Sigmoid colon (tissue), 7 donors: ENCODE results near the gene TMTC1. TPM values are rescaled to one million over a fixed set of nuclear protein-coding genes. Genes with fewer than 3 reads are reported as not detected.

Experiments
- DNase-seq: peaks from one replicate; pipeline ENCODE4 v3.0.0-alpha.2; 2019
- H3K27ac ChIP-seq, 4 donors: fragments of 200-600 bp; sonication (generic); one replicate each; pipeline ENCODE4 v1.5.1; 2016 to 2019; ENCODE audit warnings: mild to moderate bottlenecking in 1 of 4
- H3K27me3 ChIP-seq, 3 donors: fragments of 200-600 bp; sonication (generic); one replicate each; pipeline ENCODE4 v1.5.1; 2019; ENCODE audit warnings: mild to moderate bottlenecking in 1 of 3
- H3K36me3 ChIP-seq, 4 donors: fragments of 200-600 bp; sonication (generic); one replicate each; pipeline ENCODE4 v1.5.1; 2016 to 2019
- H3K4me1 ChIP-seq, 4 donors: fragments of 200-600 bp; sonication (generic); one replicate each; pipeline ENCODE4 v1.5.1; 2017 to 2019
- H3K4me3 ChIP-seq, 4 donors: fragments of 200-600 bp; sonication (generic); one replicate each; pipeline ENCODE4 v1.5.1; 2017 to 2019; ENCODE audit warnings: mild to moderate bottlenecking in 2 of 4, moderate library complexity in 1 of 4
- H3K9me3 ChIP-seq, 4 donors: fragments of 200-600 bp in 3 of 4; sonication (generic) in 3 of 4; one replicate each; pipeline versions ENCODE4 v1.5.1 to v1.6.1; 2013 to 2019
- CTCF ChIP-seq, 4 experiments: fragments of 450-650 bp in 3 of 4; fragments of 200-600 bp in 1 of 4; IDR thresholded peaks; one replicate each; pipeline ENCODE4 v1.5.1; 2016 to 2019; ENCODE audit warnings: antibody characterized with exemption in 4 of 4, mild to moderate bottlenecking in 3 of 4, moderate library complexity in 2 of 4
- EP300 ChIP-seq, 4 donors: sonication (generic); formaldehyde crosslinking; IDR thresholded peaks; one replicate each; pipeline ENCODE4 v1.6.1; 2017; ENCODE audit warnings: antibody characterized with exemption in 4 of 4
- POLR2A ChIP-seq, 2 donors: fragments of 450-650 bp; IDR thresholded peaks; one replicate each; pipeline ENCODE4 v1.6.1; 2016; ENCODE audit warnings: antibody characterized with exemption in 2 of 2, mild to moderate bottlenecking in 2 of 2, moderate library complexity in 2 of 2
- POLR2AphosphoS5 ChIP-seq, 4 donors: sonication (generic); formaldehyde crosslinking; IDR thresholded peaks; one replicate each; pipeline ENCODE4 v1.6.1; 2017; ENCODE audit warnings: antibody characterized with exemption in 4 of 4
- WGBS, 2 donors: extraction: QIAGEN DNeasy Blood & Tissue Kit; methylation state at CpG; one replicate each; pipeline ENCODE4 v1.1.7; 2013; 5-methylcytosine and 5-hydroxymethylcytosine counted together
- intact Hi-C: fragments of 100-400 bp; cut with DNase I; formaldehyde crosslinking; loops from one replicate; pipeline ENCODE4 v1.15.1; 2023
- polyA plus RNA-seq, 3 donors: library from polyadenylated mRNA; stranded (reverse); fragments of 200-250 nt; gene quantifications; one replicate each; pipeline ENCODE4 v1.2.3, GENCODE V29; 2013
- total RNA-seq, 4 donors: library from RNA; depleted of rRNA; stranded (reverse); fragments of >200 nt; gene quantifications; one replicate each; pipeline ENCODE4 v1.1.0, GENCODE V29; 2016
- donor health status: healthy with polysubstance abuse.
- donor health status: Bipolar disorder and iron deficiency.
- donor health status: healthy.

Gene TMTC1
- total and polyA plus RNA-seq, 7 donors = 0.46 to 77.5 (median 61.5) TPM

GRCh38 chr12:29762637-29763300, 21.0 kb downstream of the TMTC1 start:
- WGBS, 2 donors = 62 to 68% methylated on average over 7 of the region's 7 CpGs
- peak overlapping the region in 3 of 4 donors; percentile 1 to 45 (median 34) for H3K27ac ChIP-seq
- H3K36me3 ChIP-seq = peaks cover 0 to 16% (median 0%) of the 10 kb centered on the region in 4 donors
- peaks cover 0 to 20% (median 14%) of the 10 kb centered on the region in 4 donors for H3K4me1 ChIP-seq
- no peaks in the 10 kb centered on the region for H3K27me3 ChIP-seq
- no peak overlapping the region for H3K4me3 ChIP-seq
- no peaks in the 10 kb centered on the region for H3K9me3 ChIP-seq
- peak; percentile 77 for DNase-seq
- TF ChIP-seq POLR2AphosphoS5 (IDR thresholded peaks at IDR 0.05) (peak in 2 of 4 donors; percentile 58 to 59), POLR2A (IDR thresholded peaks at IDR 0.05) (no peak)
- intact Hi-C loops = no loop called here

DNA sequence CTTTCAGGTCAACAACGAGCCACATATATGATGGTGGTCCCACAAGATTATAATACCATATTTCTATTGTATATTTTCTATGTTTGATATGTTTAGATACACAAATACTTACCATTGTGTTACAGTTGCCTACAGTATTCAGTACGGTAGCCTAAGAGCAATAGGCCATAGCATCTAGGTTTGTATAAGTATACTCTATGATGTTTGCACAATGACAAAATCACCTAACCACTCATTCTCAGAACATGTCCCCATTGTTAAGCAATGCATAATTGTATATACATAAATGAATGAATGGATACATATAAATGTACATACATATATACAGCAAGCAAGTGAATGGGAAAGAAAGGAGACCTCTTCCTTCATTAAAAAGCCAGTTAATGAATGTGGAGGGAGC, 23.8 kb downstream of the TMTC1 start:
- TF ChIP-seq POLR2A (IDR thresholded peaks at IDR 0.05) (no peak), POLR2AphosphoS5 (IDR thresholded peaks at IDR 0.05) (no peak), CTCF (IDR thresholded peaks at IDR 0.05) (no peak), EP300 (IDR thresholded peaks at IDR 0.05) (no peak)

GRCh38 chr12:29756741-29757390, 26.9 kb downstream of the TMTC1 start:
- intact Hi-C loops = no loop called here
- H3K36me3 ChIP-seq = peaks cover 0 to 27% (median 0%) of the 10 kb centered on the region in 4 donors
- H3K4me1 ChIP-seq = peaks cover 0 to 17% (median 6%) of the 10 kb centered on the region in 4 donors
- H3K4me3 ChIP-seq = no peak overlapping the region
- no peaks in the 10 kb centered on the region for H3K9me3 ChIP-seq
- no peaks in the 10 kb centered on the region for H3K27me3 ChIP-seq
- no peak for DNase-seq
- TF ChIP-seq EP300 (IDR thresholded peaks at IDR 0.05) = no peak
- TF ChIP-seq CTCF (IDR thresholded peaks at IDR 0.05) = no peak
- TF ChIP-seq POLR2A (IDR thresholded peaks at IDR 0.05) = no peak
- TF ChIP-seq POLR2AphosphoS5 (IDR thresholded peaks at IDR 0.05) = no peak
- no peak overlapping the region for H3K27ac ChIP-seq

More for the DNA sequence above, 23.8 kb downstream of the TMTC1 start:
- DNase-seq = no peak
- 82 to 88% methylated on average over 2 of the region's 2 CpGs for WGBS, 2 donors
- Histone ChIP-seq H3K36me3 (peaks cover 0 to 12% (median 0%) of the 10 kb centered on the region in 4 donors), H3K27me3 (no peaks in the 10 kb centered on the region), H3K4me3 (no peak overlapping the region), H3K4me1 (peaks cover 0 to 23% (median 15%) of the 10 kb centered on the region in 4 donors), H3K27ac (no peak overlapping the region), H3K9me3 (no peaks in the 10 kb centered on the region)
- intact Hi-C loops = no loop called here

GRCh38 chr12:29754235-29755189, 29.2 kb downstream of the TMTC1 start:
- Histone ChIP-seq H3K4me3 (no peak overlapping the region), H3K9me3 (no peaks in the 10 kb centered on the region), H3K36me3 (peaks cover 0 to 45% (median 2%) of the 10 kb centered on the region in 4 donors), H3K27ac (no peak overlapping the region), H3K27me3 (no peaks in the 10 kb centered on the region), H3K4me1 (peaks cover 0 to 17% (median 7%) of the 10 kb centered on the region in 4 donors)
- TF ChIP-seq POLR2A (IDR thresholded peaks at IDR 0.05) = no peak
- TF ChIP-seq POLR2AphosphoS5 (IDR thresholded peaks at IDR 0.05) = no peak
- no peak for TF ChIP-seq CTCF (IDR thresholded peaks at IDR 0.05)
- TF ChIP-seq EP300 (IDR thresholded peaks at IDR 0.05) = no peak
- DNase-seq = no peak
- WGBS, 2 donors = 48 to 63% methylated on average over 8 of the region's 8 CpGs
- intact Hi-C loops = no loop called here
